PFSK-1 (cell line): Measurements from ENCODE around the gene HAPLN3.

ENCODE experiments used
- FOXP2 ChIP-seq: optimal IDR thresholded peaks from 2 replicates; pipeline ENCODE3; 2011; ENCODE audit warnings: borderline replicate concordance, control low read depth, inconsistent platforms; ENCODE audit not compliant: insufficient read depth; ENCODE audit errors: extremely low read length, extremely low read depth
- POLR2AphosphoS5 ChIP-seq: IDR thresholded peaks from 2 replicates; pipeline ENCODE4 v1.6.1; 2012; ENCODE audit warnings: low read depth, mild to moderate bottlenecking, control low read depth, low read length, moderate library complexity
- REST ChIP-seq, 2 experiments: IDR thresholded peaks; 2 replicates each; pipeline versions ENCODE4 v1.6.1 to v1.8.0; 2011 to 2012; ENCODE audit warnings: low read depth in 2 of 2, low read length in 2 of 2, control low read depth in 1 of 2, inconsistent platforms in 1 of 2, mild to moderate bottlenecking in 1 of 2, moderate library complexity in 1 of 2; ENCODE audit not compliant: insufficient read depth in 1 of 2
- SIN3A ChIP-seq: IDR thresholded peaks from 2 replicates; pipeline ENCODE4 v1.6.1; 2012; ENCODE audit warnings: mild to moderate bottlenecking, low read length, moderate library complexity, borderline replicate concordance; ENCODE audit not compliant: insufficient read depth
- TAF1 ChIP-seq: IDR thresholded peaks from 2 replicates; pipeline ENCODE4 v1.6.1; 2012; ENCODE audit warnings: low read length, control low read depth, borderline replicate concordance; ENCODE audit not compliant: insufficient read depth

- TF ChIP-seq TAF1 (no peak), REST (IDR thresholded peaks at IDR 0.05; ENCODE audit: insufficient read depth in 1 of 2, low read depth in 2 of 2, low read length in 2 of 2) (no peak), SIN3A (no peak), POLR2AphosphoS5 (no peak), FOXP2 (no peak)
Observed at GRCh38 chr15:88917760-88918159, 22.4 kb upstream of the HAPLN3 start.
